GM18502 (cell line): ENCODE results near the gene ADAM12.
"Not testable (repeated sequence)": the region's sequence is repeated elsewhere in the genome, so short reads cannot be mapped to it uniquely, and the experiment has no call there.

Source experiments
- ATAC-seq: cut with Tn5 transposase; IDR thresholded peaks from one replicate; pipeline ENCODE4 v1.9.1; 2021; ENCODE audit warnings: mild to moderate bottlenecking; ENCODE audit not compliant: unreplicated experiment, poor library complexity

ADAM12 gene

GRCh38 chr10:126375926-126376554 is 12.2 kb downstream of the ADAM12 start:
- no peak for ATAC-seq

- ATAC-seq, result no peak
Measured at GRCh38 chr10:126375299-126375698, 13.0 kb downstream of the ADAM12 start.

GRCh38 chr10:126374435-126374834 is 13.8 kb downstream of the ADAM12 start:
- ATAC-seq, result no peak

- no peak for ATAC-seq
Measured at GRCh38 chr10:126373972-126374371, 14.3 kb downstream of the ADAM12 start.

GRCh38 chr10:126373147-126373546 is 15.1 kb downstream of the ADAM12 start:
- no peak for ATAC-seq

GRCh38 chr10:126372396-126372795 is 15.9 kb downstream of the ADAM12 start:
- no peak for ATAC-seq

- no peak for ATAC-seq
Measured at GRCh38 chr10:126369125-126369710, 19.1 kb downstream of the ADAM12 start.

- ATAC-seq, result no peak
Measured at GRCh38 chr10:126357169-126357568, 31.1 kb downstream of the ADAM12 start.

GRCh38 chr10:126353666-126354065 is 34.6 kb downstream of the ADAM12 start:
- ATAC-seq, result no peak

- ATAC-seq, result no peak
Measured at GRCh38 chr10:126352453-126352852, 35.8 kb downstream of the ADAM12 start.

- ATAC-seq, result no peak
Measured at GRCh38 chr10:126351021-126351420, 37.3 kb downstream of the ADAM12 start.

- ATAC-seq, result no peak
Measured at GRCh38 chr10:126350216-126350992, 37.9 kb downstream of the ADAM12 start.

GRCh38 chr10:126349676-126350075 is 38.6 kb downstream of the ADAM12 start:
- no peak for ATAC-seq

GRCh38 chr10:126349101-126349500 is 39.2 kb downstream of the ADAM12 start:
- ATAC-seq, result no peak

GRCh38 chr10:126343496-126343895 is 44.8 kb downstream of the ADAM12 start:
- not testable (repeated sequence) for ATAC-seq

GRCh38 chr10:126342680-126343079 is 45.6 kb downstream of the ADAM12 start:
- ATAC-seq, result no peak

GRCh38 chr10:126341491-126341890 is 46.8 kb downstream of the ADAM12 start:
- ATAC-seq, result no peak

GRCh38 chr10:126337251-126337810 is 50.9 kb downstream of the ADAM12 start:
- no peak for ATAC-seq

GRCh38 chr10:126336801-126337200 is 51.5 kb downstream of the ADAM12 start:
- no peak for ATAC-seq

GRCh38 chr10:126334272-126334671 is 54.0 kb downstream of the ADAM12 start:
- ATAC-seq, result no peak

- ATAC-seq, result no peak
Measured at GRCh38 chr10:126332576-126332975, 55.7 kb downstream of the ADAM12 start.
